H1 (cell line): Measurements from ENCODE around the gene THEMIS. TPM values are rescaled to one million over a fixed set of nuclear protein-coding genes. Genes with fewer than 3 reads are reported as not detected.

Experiments used
- CTCF ChIA-PET: fragments of 300-600 bp; sonication (Branson Sonifier 250); formaldehyde crosslinking; loops from one replicate; lab custom pipeline; 2021; ENCODE audit not compliant: partially characterized antibody; lab: Charles Lee
- POLR2A ChIA-PET: fragments of 300-600 bp; sonication (Branson Sonifier 250); formaldehyde crosslinking; loops from one replicate; lab custom pipeline; 2021; ENCODE audit warnings: inconsistent platforms; ENCODE audit not compliant: partially characterized antibody; lab: Charles Lee
- DNase-seq, 2 experiments: peaks; one replicate each; pipeline versions ENCODE4 v3.0.0 to v3.0.0-alpha.2; 2010 to 2022; ENCODE audit warnings: low spot score in 2 of 2, low read depth in 1 of 2, mixed read lengths in 1 of 2
- FAIRE-seq: peaks from 2 replicates; lab custom pipeline; 2011; peaks lifted over from hg19 to GRCh38; lab: Jason Lieb, UNC
- H2AFZ ChIP-seq: 2 replicates; pipeline ENCODE4 v1.8.1; 2012; ENCODE audit warnings: low read length, inconsistent platforms
- H2AK5ac ChIP-seq: 2 replicates; pipeline ENCODE4 v1.6.1; 2013; ENCODE audit warnings: low read depth, low read length
- H2BK120ac ChIP-seq: replicated peaks from 2 replicates; pipeline ENCODE3; 2013; ENCODE audit warnings: low read depth, low read length, inconsistent platforms
- H2BK12ac ChIP-seq: 2 replicates; pipeline ENCODE4 v1.6.1; 2013; ENCODE audit warnings: low read depth, low read length
- H2BK15ac ChIP-seq: 2 replicates; pipeline ENCODE4 v1.6.1; 2013; ENCODE audit warnings: low read length
- H2BK20ac ChIP-seq: 2 replicates; pipeline ENCODE4 v1.6.1; 2013; ENCODE audit warnings: low read length
- H2BK5ac ChIP-seq: 2 replicates; pipeline ENCODE4 v1.6.1; 2013; ENCODE audit warnings: low read depth, low read length
- H3K14ac ChIP-seq: 2 replicates; pipeline ENCODE4 v1.6.1; 2013; ENCODE audit warnings: inconsistent platforms; ENCODE audit not compliant: insufficient read length
- H3K18ac ChIP-seq: 2 replicates; pipeline ENCODE4 v1.6.1; 2013; ENCODE audit warnings: low read length; ENCODE audit errors: extremely low read depth
- H3K23ac ChIP-seq: 2 replicates; pipeline ENCODE4 v1.6.1; 2013; ENCODE audit warnings: inconsistent platforms; ENCODE audit not compliant: insufficient read length
- H3K23me2 ChIP-seq: 2 replicates; pipeline ENCODE4 v1.6.1; 2013; ENCODE audit warnings: low read depth, low read length
- H3K27ac ChIP-seq: 2 replicates; pipeline ENCODE4 v1.6.1; 2011; ENCODE audit warnings: low read depth, low read length, inconsistent platforms
- H3K27me3 ChIP-seq, 4 experiments: replicated peaks in 1 of 4; 1 replicate in 1 of 4; 2 replicates in 3 of 4; pipeline versions ENCODE4 v1.6.1 to v1.8.1; 2011 to 2013; ENCODE audit warnings: low read length in 3 of 4, mild to moderate bottlenecking in 3 of 4, inconsistent platforms in 2 of 4, mixed read lengths in 2 of 4, moderate library complexity in 1 of 4; ENCODE audit not compliant: control insufficient read depth in 3 of 4, insufficient read depth in 3 of 4; ENCODE audit errors: extremely low read depth in 1 of 4
- H3K36me3 ChIP-seq, 4 experiments: 2 replicates each; pipeline versions ENCODE4 v1.6.1 to v1.8.1; 2011 to 2013; ENCODE audit warnings: mild to moderate bottlenecking in 4 of 4, low read length in 3 of 4, moderate library complexity in 2 of 4, control low read depth in 1 of 4, inconsistent platforms in 1 of 4; ENCODE audit not compliant: insufficient read depth in 4 of 4, control insufficient read depth in 2 of 4
- H3K4ac ChIP-seq: replicated peaks from 2 replicates; pipeline ENCODE3; 2013; ENCODE audit warnings: low read length, low read depth, mixed read lengths, inconsistent platforms; ENCODE audit not compliant: insufficient read length
- H3K4me1 ChIP-seq, 4 experiments: replicated peaks in 1 of 4; 1 replicate in 1 of 4; 2 replicates in 3 of 4; pipeline versions ENCODE4 v1.6.1 to v1.8.1; 2011 to 2013; ENCODE audit warnings: low read length in 3 of 4, inconsistent platforms in 2 of 4, mixed read lengths in 1 of 4; ENCODE audit not compliant: insufficient read depth in 4 of 4, control insufficient read depth in 3 of 4
- H3K4me2 ChIP-seq, 2 experiments: 2 replicates each; pipeline versions ENCODE4 v1.6.1 to v1.8.1; 2011 to 2013; ENCODE audit warnings: low read depth in 2 of 2, low read length in 2 of 2, control low read depth in 1 of 2, inconsistent platforms in 1 of 2, mild to moderate bottlenecking in 1 of 2; ENCODE audit not compliant: insufficient read depth in 1 of 2
- H3K4me3 ChIP-seq, 4 experiments: fragments of 200-600, 300-600 bp in 1 of 4; sonication (generic), shearing (Covaris generic), sonication (Bioruptor Twin) in 1 of 4; 2 replicates each; pipeline versions ENCODE4 v1.5.1 to v1.8.1; 2011 to 2016; ENCODE audit warnings: low read length in 4 of 4, low read depth in 3 of 4, control low read depth in 2 of 4, inconsistent platforms in 2 of 4, mild to moderate bottlenecking in 2 of 4, mixed read lengths in 1 of 4, moderate library complexity in 1 of 4; ENCODE audit not compliant: insufficient read depth in 2 of 4; ENCODE audit errors: extremely low read depth in 1 of 4
- H3K56ac ChIP-seq: replicated peaks from 2 replicates; pipeline ENCODE3; 2013; ENCODE audit warnings: low read depth, mild to moderate bottlenecking, mixed read lengths, low read length, inconsistent platforms; ENCODE audit not compliant: insufficient read length
- H3K79me1 ChIP-seq: 2 replicates; pipeline ENCODE4 v1.6.1; 2013; ENCODE audit warnings: low read depth, low read length, control low read depth
- H3K79me2 ChIP-seq, 2 experiments: 2 replicates each; pipeline versions ENCODE4 v1.6.1 to v1.8.1; 2012 to 2013; ENCODE audit warnings: low read length in 2 of 2, mild to moderate bottlenecking in 2 of 2, inconsistent platforms in 1 of 2; ENCODE audit not compliant: insufficient read depth in 2 of 2, control insufficient read depth in 1 of 2
- H3K9ac ChIP-seq, 4 experiments: replicated peaks in 1 of 4; 1 replicate in 1 of 4; 2 replicates in 3 of 4; pipeline versions ENCODE4 v1.6.1 to v1.8.1; 2011 to 2013; ENCODE audit warnings: low read depth in 3 of 4, low read length in 3 of 4, control low read depth in 2 of 4, mild to moderate bottlenecking in 2 of 4, moderate library complexity in 2 of 4, inconsistent platforms in 1 of 4; ENCODE audit errors: extremely low read depth in 1 of 4
- H3K9me3 ChIP-seq, 2 experiments: 2 replicates each; pipeline versions ENCODE4 v1.6.1 to v1.8.1; 2012 to 2013; ENCODE audit warnings: mild to moderate bottlenecking in 2 of 2, moderate library complexity in 2 of 2, control low read depth in 1 of 2, inconsistent platforms in 1 of 2, low read depth in 1 of 2, low read length in 1 of 2, mixed read lengths in 1 of 2; ENCODE audit not compliant: insufficient read depth in 2 of 2
- H4K20me1 ChIP-seq, 2 experiments: replicated peaks in 1 of 2; 2 replicates each; pipeline versions ENCODE3 to v1.8.1; 2011 to 2013; ENCODE audit warnings: inconsistent platforms in 2 of 2, low read length in 2 of 2, mild to moderate bottlenecking in 1 of 2; ENCODE audit not compliant: insufficient read depth in 2 of 2, control insufficient read depth in 1 of 2
- H4K5ac ChIP-seq: 2 replicates; pipeline ENCODE4 v1.6.1; 2013; ENCODE audit warnings: low read length, low read depth, mixed read lengths, inconsistent platforms; ENCODE audit not compliant: insufficient read length
- H4K8ac ChIP-seq: 2 replicates; pipeline ENCODE4 v1.8.0; 2013; ENCODE audit warnings: mild to moderate bottlenecking, moderate library complexity, low read length, inconsistent platforms; ENCODE audit not compliant: insufficient read depth; ENCODE audit errors: extremely low read depth
- H4K91ac ChIP-seq: replicated peaks from 2 replicates; pipeline ENCODE3; 2013; ENCODE audit warnings: low read length, mixed read lengths, inconsistent platforms; ENCODE audit not compliant: insufficient read length
- BRCA1 ChIP-seq: IDR thresholded peaks from 2 replicates; pipeline ENCODE4 v1.6.1; 2012; ENCODE audit warnings: low read depth, low read length, improper control_type of control experiment
- CBX8 ChIP-seq: fragments of 300-800, 300-1000 bp; sonication (generic); IDR thresholded peaks from 2 replicates; pipeline ENCODE4 v1.7.1; 2016; ENCODE audit warnings: low read depth, low read length, borderline replicate concordance
- EP300 ChIP-seq, 2 experiments: IDR thresholded peaks; 1 replicate in 1 of 2; 2 replicates in 1 of 2; pipeline ENCODE4 v1.6.1; 2011 to 2012; ENCODE audit warnings: low read depth in 2 of 2, low read length in 2 of 2, mild to moderate bottlenecking in 2 of 2, borderline replicate concordance in 1 of 2, inconsistent platforms in 1 of 2, moderate library complexity in 1 of 2
- EZH2 ChIP-seq: fragments of 200-600 bp; sonication (generic); IDR thresholded peaks from 2 replicates; pipeline ENCODE4 v1.7.1; 2012; ENCODE audit warnings: low read depth, mild to moderate bottlenecking, moderate library complexity, low read length, inconsistent platforms; ENCODE audit not compliant: severe bottlenecking
- FOSL1 ChIP-seq: IDR thresholded peaks from 2 replicates; pipeline ENCODE4 v1.6.1; 2011; ENCODE audit warnings: mild to moderate bottlenecking, low read depth, low read length, moderate library complexity; ENCODE audit not compliant: insufficient read depth
- HDAC2 ChIP-seq, 2 experiments: fragments of 300-600 bp in 1 of 2; sonication (generic) in 1 of 2; IDR thresholded peaks; 2 replicates each; pipeline ENCODE4 v1.6.1; 2011 to 2012; ENCODE audit warnings: low read depth in 2 of 2, low read length in 2 of 2, mild to moderate bottlenecking in 2 of 2, moderate library complexity in 2 of 2, borderline replicate concordance in 1 of 2, inconsistent platforms in 1 of 2
- PHF8 ChIP-seq: fragments of 200-600 bp; sonication (generic); conservative IDR thresholded peaks from 2 replicates; pipeline ENCODE4 v1.7.1; 2012; ENCODE audit warnings: low read depth, mild to moderate bottlenecking, inconsistent platforms, low read length, moderate library complexity
- RBBP5 ChIP-seq: IDR thresholded peaks from 2 replicates; pipeline ENCODE4 v1.7.1; 2012; ENCODE audit warnings: low read depth, mild to moderate bottlenecking, inconsistent platforms, low read length, moderate library complexity, borderline replicate concordance
- SRF ChIP-seq: IDR thresholded peaks from 2 replicates; pipeline ENCODE4 v1.6.1; 2011; ENCODE audit warnings: mild to moderate bottlenecking, low read depth, low read length, moderate library complexity
- TAF7 ChIP-seq: optimal IDR thresholded peaks from 2 replicates; pipeline ENCODE3; 2011; ENCODE audit warnings: low read depth, mild to moderate bottlenecking, inconsistent platforms, low read length, moderate library complexity, borderline replicate concordance
- USF2 ChIP-seq: IDR thresholded peaks from 2 replicates; pipeline ENCODE4 v1.6.1; 2011; ENCODE audit warnings: low read length, improper control_type of control experiment
- YY1 ChIP-seq: IDR thresholded peaks from 2 replicates; pipeline ENCODE4 v1.6.1; 2011; ENCODE audit warnings: low read depth, mild to moderate bottlenecking, low read length
- WGBS, 2 experiments: shearing (Covaris generic) in 1 of 2; methylation state at CpG; one replicate each; pipeline versions ENCODE4 v1.1.6 to v1.1.7; 2013 to 2015; ENCODE audit warnings: low lambda C conversion rate in 2 of 2, mixed read lengths in 2 of 2, inconsistent platforms in 1 of 2, low coverage in 1 of 2, missing lambda C conversion rate in 1 of 2; ENCODE audit not compliant: insufficient replicate concordance in 2 of 2, insufficient coverage in 1 of 2, insufficient read length in 1 of 2; ENCODE audit errors: extremely low coverage in 1 of 2, missing lambda C conversion rate in 1 of 2; 5-methylcytosine and 5-hydroxymethylcytosine counted together
- polyA plus RNA-seq, 7 experiments: library from polyadenylated mRNA; depleted of rRNA in 3 of 7; stranded (reverse) in 5 of 7; unstranded in 2 of 7; fragments of >200 nt in 5 of 7; fragments of 200-250 nt in 2 of 7; gene quantifications; 1 replicate in 5 of 7; 2 replicates in 1 of 7; 4 replicates in 1 of 7; pipeline versions ENCODE4 v1.2.1 to v1.2.3, GENCODE V29; 2011 to 2013; ENCODE audit warnings: missing spikeins in 2 of 7, mixed read lengths in 2 of 7
- total RNA-seq: library from RNA; stranded (reverse); fragmentation: NEBNext Ultra II Directional; extraction: Animal tissue kit (Norgen Biotek cat#: 25700); gene quantifications from 2 replicates; pipeline ENCODE4 v1.2.1, GENCODE V29; 2021

The THEMIS gene
- total and polyA plus RNA-seq, 2 of the 8 experiments (the other 6 are each of a cell fraction or from before 2014, with no cell fraction given), result not detected

- Histone ChIP-seq H2BK5ac (no peak overlapping the region), H3K79me2 (no peaks in the 10 kb centered on the region), H3K56ac (no peak overlapping the region), H3K4me3 (no peak overlapping the region), H4K20me1 (no peaks in the 10 kb centered on the region), H4K8ac (no peak overlapping the region), H3K23ac (no peak overlapping the region), H3K23me2 (no peaks in the 10 kb centered on the region), H2BK120ac (no peak overlapping the region), H3K4ac (no peak overlapping the region), H3K14ac (no peak overlapping the region), H2BK12ac (no peak overlapping the region), H3K9me3 (no peaks in the 10 kb centered on the region), H2AK5ac (no peak overlapping the region), H2BK15ac (no peak overlapping the region), H3K4me1 (no peaks in the 10 kb centered on the region), H3K9ac (no peak overlapping the region), H3K27ac (no peak overlapping the region), H2BK20ac (no peak overlapping the region), H3K18ac (no peak overlapping the region), H3K27me3 (no peaks in the 10 kb centered on the region), H4K91ac (no peak overlapping the region), H2AFZ (no peak overlapping the region), H3K4me2 (no peak overlapping the region), H3K79me1 (no peaks in the 10 kb centered on the region), H3K36me3 (no peaks in the 10 kb centered on the region), H4K5ac (no peak overlapping the region)
- WGBS, 2 experiments, result 88% methylated on average over 3 of the region's 3 CpGs; no CpG with 5 or more reads in 1 of the 2 experiments
- no peak for DNase-seq
- ChIA-PET POLR2A (no interaction called here), CTCF (interaction anchor here (3.0 kb wide), 1 partner anchor 10 kb away, joined by 15 read pairs; no protein-coding TSS in a partner anchor)
- no peak for FAIRE-seq
- TF ChIP-seq TAF7 (no peak), RBBP5 (no peak), EZH2 (no peak), SRF (no peak), EP300 (IDR thresholded peaks at IDR 0.05; ENCODE audit: borderline replicate concordance in 1 of 2, low read depth in 2 of 2, low read length in 2 of 2) (no peak), USF2 (no peak), HDAC2 (IDR thresholded peaks at IDR 0.05; ENCODE audit: borderline replicate concordance in 1 of 2, low read depth in 2 of 2, low read length in 2 of 2) (no peak), CBX8 (no peak), BRCA1 (no peak), FOSL1 (no peak), PHF8 (no peak), YY1 (no peak)
These were observed 55.6 kb downstream of the THEMIS start for GRCh38 chr6:127845242-127845641.
